ENCODE data around the gene NUP98.

The NUP98 gene

DNA sequence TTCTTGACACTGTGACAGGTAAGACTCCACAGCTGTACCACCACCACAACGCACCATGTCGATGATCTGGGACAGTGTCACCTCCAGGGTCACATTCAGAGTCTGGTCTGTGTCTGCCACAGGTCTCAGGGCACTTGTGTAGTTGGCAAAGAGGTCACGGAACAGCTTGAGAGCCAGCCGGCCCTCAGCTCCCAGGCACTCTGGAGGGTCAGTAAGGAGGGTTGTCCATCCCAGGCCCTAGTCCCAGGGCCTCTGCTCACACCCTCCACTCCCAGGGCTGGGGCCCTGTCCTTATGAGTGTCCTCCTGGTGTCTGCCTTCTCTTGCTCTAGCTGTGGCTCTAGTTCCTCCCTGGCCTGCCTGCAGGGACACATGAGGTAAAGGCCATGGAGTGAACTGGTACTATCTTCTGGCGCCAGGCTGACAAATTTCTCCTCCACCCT is 127.6 kb downstream of the NUP98 start:
- H3K27ac ChIP-seq (ENCODE audit: low read length) = no peak overlapping the region
- no peak overlapping the region for H3K4me3 ChIP-seq (ENCODE audit: low read length in 2 of 2)
- no peaks in the 10 kb centered on the region for H3K4me1 ChIP-seq (ENCODE audit: control insufficient read depth, insufficient read depth, low read length)
- peaks cover 27 to 43% of the 10 kb centered on the region in 2 donors for H3K36me3 ChIP-seq (ENCODE audit: control insufficient read depth in 2 of 2, insufficient read depth in 2 of 2, low read length in 2 of 2)
- no peak overlapping the region for H3K9ac ChIP-seq (ENCODE audit: low read length in 2 of 2)
- H3K27me3 ChIP-seq (ENCODE audit: control insufficient read depth in 1 of 2, insufficient read depth in 2 of 2, low read length in 2 of 2) = no peaks in the 10 kb centered on the region
- no peaks in the 10 kb centered on the region for H3K9me3 ChIP-seq (ENCODE audit: control insufficient read depth in 2 of 2, low read length in 2 of 2)

DNA sequence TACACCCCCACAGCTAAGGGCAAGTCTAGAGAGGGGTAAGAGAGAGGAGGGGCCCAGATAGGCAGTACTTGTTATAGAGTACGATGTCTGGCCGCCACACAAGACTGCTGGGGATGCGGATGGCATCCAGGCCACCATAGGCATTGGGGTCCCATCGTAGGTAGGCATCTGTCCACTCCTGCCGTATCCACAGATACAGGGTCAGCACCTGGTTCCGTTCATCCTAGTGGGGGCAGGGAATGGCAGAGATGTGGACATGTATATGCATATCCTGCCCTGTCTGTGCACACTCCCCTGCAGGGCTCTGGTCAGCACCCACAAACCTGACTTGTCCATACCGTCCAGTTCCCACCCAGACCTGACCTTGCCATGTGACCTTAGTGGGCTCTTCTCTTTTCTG is 128.2 kb downstream of the NUP98 start:
- Histone ChIP-seq H3K27ac (ENCODE audit: low read length) (no peak overlapping the region), H3K9me3 (ENCODE audit: control insufficient read depth in 2 of 2, low read length in 2 of 2) (no peaks in the 10 kb centered on the region), H3K4me1 (ENCODE audit: control insufficient read depth, insufficient read depth, low read length) (no peaks in the 10 kb centered on the region), H3K4me3 (ENCODE audit: low read length in 2 of 2) (no peak overlapping the region), H3K27me3 (ENCODE audit: control insufficient read depth in 1 of 2, insufficient read depth in 2 of 2, low read length in 2 of 2) (no peaks in the 10 kb centered on the region), H3K36me3 (ENCODE audit: control insufficient read depth in 2 of 2, insufficient read depth in 2 of 2, low read length in 2 of 2) (peaks cover 24 to 43% of the 10 kb centered on the region in 2 donors), H3K9ac (ENCODE audit: low read length in 2 of 2) (no peak overlapping the region)

DNA sequence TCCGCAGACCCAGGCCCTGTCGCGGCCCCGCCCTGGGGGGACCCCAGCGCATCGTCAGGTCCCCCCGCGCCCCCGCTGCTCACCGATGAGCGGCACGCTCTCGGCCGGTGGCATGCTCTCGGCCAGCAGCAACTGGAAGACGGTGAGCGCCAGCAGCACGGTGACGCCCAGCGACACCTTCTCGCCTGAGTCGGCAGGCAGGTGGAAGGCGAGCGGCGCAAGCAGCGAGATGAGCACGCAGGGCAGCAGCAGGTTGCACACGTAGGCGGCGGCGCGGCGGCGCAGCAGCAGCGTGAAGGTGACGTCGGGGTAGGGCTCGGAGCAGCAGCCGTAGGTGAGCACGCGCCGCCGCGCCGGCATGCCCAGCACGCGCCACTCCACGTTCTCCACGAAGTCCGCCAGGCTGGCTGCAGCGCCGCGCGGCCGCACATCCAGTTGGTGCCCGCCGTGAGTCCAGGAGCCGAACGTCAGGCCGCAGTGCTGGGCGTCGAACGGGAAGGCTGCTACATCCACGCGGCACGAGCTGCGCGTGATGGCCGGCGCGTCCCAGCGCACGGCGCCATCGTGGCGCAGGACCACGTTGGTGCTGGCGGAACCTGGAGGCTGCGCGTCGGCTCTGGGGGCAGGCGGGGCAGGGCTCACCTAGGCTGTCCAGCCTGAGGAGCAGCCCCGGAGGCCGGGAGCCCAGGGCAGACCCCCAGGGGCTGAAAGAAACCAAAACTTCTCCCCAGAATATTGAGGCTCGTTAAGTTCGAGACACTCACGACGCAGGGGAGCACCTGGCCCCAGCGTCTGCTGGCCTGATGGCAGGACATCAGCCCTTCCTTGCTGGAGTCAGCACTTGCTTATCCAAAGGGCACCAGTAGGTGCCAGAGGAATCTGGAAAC is 130.0 kb downstream of the NUP98 start:
- no peak overlapping the region for H3K4me3 ChIP-seq (ENCODE audit: low read length in 2 of 2)
- no peaks in the 10 kb centered on the region for H3K9me3 ChIP-seq (ENCODE audit: control insufficient read depth in 2 of 2, low read length in 2 of 2)
- no peak overlapping the region for H3K9ac ChIP-seq (ENCODE audit: low read length in 2 of 2)
- H3K27ac ChIP-seq (ENCODE audit: low read length) = no peak overlapping the region
- H3K36me3 ChIP-seq (ENCODE audit: control insufficient read depth in 2 of 2, insufficient read depth in 2 of 2, low read length in 2 of 2) = peaks cover 25 to 37% of the 10 kb centered on the region in 2 donors
- H3K27me3 ChIP-seq (ENCODE audit: control insufficient read depth in 1 of 2, insufficient read depth in 2 of 2, low read length in 2 of 2) = no peaks in the 10 kb centered on the region
- no peaks in the 10 kb centered on the region for H3K4me1 ChIP-seq (ENCODE audit: control insufficient read depth, insufficient read depth, low read length)

DNA sequence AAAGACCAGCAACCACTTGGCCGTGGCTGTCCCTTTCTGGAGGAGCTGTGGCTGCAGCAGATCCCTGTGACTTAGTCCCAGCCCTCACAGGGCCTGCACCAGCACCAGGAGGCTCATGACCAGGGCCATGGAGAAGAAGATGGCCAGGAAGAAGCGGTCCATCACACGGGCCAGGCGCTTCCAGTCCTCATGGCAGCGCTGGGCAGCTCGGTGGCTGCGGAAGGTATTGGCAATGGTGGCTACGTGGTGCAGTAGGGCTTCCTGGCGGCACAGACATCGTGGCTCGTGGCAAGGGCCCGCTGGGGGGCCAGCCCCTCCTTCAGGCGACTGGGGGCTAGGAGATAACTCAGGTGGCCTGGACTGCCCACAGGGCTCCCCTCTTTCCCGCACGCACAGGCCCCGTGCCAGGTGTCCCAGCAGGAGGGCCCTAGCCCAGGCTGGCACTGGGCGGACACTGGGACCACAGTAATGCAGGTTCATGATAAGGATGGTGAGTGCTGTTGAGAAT is 131.3 kb downstream of the NUP98 start:
- Histone ChIP-seq H3K4me1 (ENCODE audit: control insufficient read depth, insufficient read depth, low read length) (no peaks in the 10 kb centered on the region), H3K27me3 (ENCODE audit: control insufficient read depth in 1 of 2, insufficient read depth in 2 of 2, low read length in 2 of 2) (no peaks in the 10 kb centered on the region), H3K9me3 (ENCODE audit: control insufficient read depth in 2 of 2, low read length in 2 of 2) (no peaks in the 10 kb centered on the region), H3K27ac (ENCODE audit: low read length) (no peak overlapping the region), H3K4me3 (ENCODE audit: low read length in 2 of 2) (no peak overlapping the region), H3K9ac (ENCODE audit: low read length in 2 of 2) (no peak overlapping the region), H3K36me3 (ENCODE audit: control insufficient read depth in 2 of 2, insufficient read depth in 2 of 2, low read length in 2 of 2) (peaks cover 25 to 29% of the 10 kb centered on the region in 2 donors)

DNA sequence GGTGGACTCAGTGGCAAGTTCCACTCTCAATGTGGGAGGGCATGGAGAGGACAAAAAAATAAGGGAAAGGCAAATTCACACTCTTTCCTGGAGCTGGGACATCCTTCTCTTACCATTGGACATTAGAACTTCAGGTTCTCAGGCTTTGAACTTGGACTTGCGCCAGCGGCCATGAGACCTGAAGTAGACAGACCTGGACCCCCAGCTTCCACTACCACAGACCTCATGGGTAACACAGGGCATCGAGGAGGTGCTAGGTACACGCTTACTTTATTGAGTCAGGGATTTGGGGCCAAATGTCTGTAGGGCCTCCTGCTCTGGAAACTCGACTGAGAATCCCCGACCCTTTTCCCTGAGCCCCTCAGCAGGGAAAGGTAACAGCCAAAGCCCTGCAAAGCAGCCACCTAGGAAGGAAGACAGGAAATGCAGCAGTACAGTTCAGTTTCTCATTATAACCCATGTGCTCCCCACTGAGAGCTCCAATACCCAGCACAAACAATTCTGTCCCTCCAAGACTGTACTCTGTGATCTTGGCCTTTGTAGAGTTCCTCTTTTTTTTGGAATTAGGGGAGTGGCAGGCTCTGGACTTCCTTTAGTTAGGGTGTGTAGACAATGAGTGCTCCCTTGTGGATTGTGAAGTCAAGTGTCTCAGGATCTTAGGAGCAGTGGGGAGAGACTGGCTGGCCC is 131.9 kb downstream of the NUP98 start:
- Histone ChIP-seq H3K9ac (ENCODE audit: low read length in 2 of 2) (no peak overlapping the region), H3K27ac (ENCODE audit: low read length) (no peak overlapping the region), H3K4me1 (ENCODE audit: control insufficient read depth, insufficient read depth, low read length) (no peaks in the 10 kb centered on the region), H3K36me3 (ENCODE audit: control insufficient read depth in 2 of 2, insufficient read depth in 2 of 2, low read length in 2 of 2) (peaks cover 23 to 29% of the 10 kb centered on the region in 2 donors), H3K9me3 (ENCODE audit: control insufficient read depth in 2 of 2, low read length in 2 of 2) (no peaks in the 10 kb centered on the region), H3K27me3 (ENCODE audit: control insufficient read depth in 1 of 2, insufficient read depth in 2 of 2, low read length in 2 of 2) (no peaks in the 10 kb centered on the region), H3K4me3 (ENCODE audit: low read length in 2 of 2) (no peak overlapping the region)

DNA sequence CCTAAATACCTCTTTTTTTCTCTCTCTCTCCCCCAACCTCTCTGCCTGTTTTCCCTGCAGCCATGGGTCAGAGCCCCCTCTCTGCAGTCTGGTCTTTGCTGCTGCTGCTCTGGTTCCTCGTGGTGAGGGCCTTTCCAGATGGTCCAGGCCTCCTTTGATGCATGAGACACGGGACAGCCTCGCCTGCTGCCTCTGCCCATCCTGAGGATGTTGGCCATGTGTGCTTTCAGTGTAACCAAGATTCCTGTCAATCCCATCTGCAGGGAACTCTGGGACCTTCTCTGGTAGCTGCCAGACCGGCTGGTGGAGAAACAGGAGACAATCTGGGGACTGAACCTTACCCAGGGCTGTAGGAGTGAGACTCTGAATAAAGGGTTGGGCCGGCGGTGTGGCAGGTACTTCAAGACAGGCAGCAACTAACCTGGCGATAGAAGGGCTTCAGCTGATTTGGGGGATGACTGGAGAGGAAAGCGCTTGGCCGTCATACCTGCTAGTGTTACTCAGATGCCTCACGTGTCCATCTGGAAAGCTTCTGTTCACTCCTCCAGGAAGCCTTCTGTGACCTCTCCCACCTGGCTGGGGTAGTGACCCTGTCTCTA is 133.2 kb downstream of the NUP98 start:
- Histone ChIP-seq H3K27me3 (ENCODE audit: control insufficient read depth in 1 of 2, insufficient read depth in 2 of 2, low read length in 2 of 2) (no peaks in the 10 kb centered on the region), H3K9ac (ENCODE audit: low read length in 2 of 2) (no peak overlapping the region), H3K4me3 (ENCODE audit: low read length in 2 of 2) (no peak overlapping the region), H3K36me3 (ENCODE audit: control insufficient read depth in 2 of 2, insufficient read depth in 2 of 2, low read length in 2 of 2) (peaks cover 14 to 20% of the 10 kb centered on the region in 2 donors), H3K27ac (ENCODE audit: low read length) (no peak overlapping the region), H3K9me3 (ENCODE audit: control insufficient read depth in 2 of 2, low read length in 2 of 2) (no peaks in the 10 kb centered on the region), H3K4me1 (ENCODE audit: control insufficient read depth, insufficient read depth, low read length) (no peaks in the 10 kb centered on the region)

DNA sequence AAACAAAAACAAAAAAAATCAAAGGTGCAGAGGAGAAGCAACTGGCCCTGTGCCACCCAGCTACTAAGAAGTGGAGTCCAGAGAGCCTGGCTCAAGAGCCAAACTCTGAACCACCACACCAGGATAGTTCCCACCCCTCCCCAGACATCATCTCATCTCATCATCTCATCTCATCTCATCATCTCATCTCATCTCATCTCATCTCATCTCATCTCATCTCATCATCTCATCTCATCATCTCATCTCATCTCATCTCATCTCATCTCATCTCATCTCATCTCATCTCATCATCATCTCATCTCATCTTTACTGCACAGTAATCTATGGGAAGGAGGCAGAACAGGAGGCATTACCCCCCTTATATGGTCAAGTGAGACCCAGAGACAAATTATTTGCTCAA is 134.5 kb downstream of the NUP98 start:
- H3K36me3 ChIP-seq (ENCODE audit: control insufficient read depth in 2 of 2, insufficient read depth in 2 of 2, low read length in 2 of 2) = peaks cover 9 to 14% of the 10 kb centered on the region in 2 donors
- no peak overlapping the region for H3K27ac ChIP-seq (ENCODE audit: low read length)
- no peaks in the 10 kb centered on the region for H3K9me3 ChIP-seq (ENCODE audit: control insufficient read depth in 2 of 2, low read length in 2 of 2)
- H3K27me3 ChIP-seq (ENCODE audit: control insufficient read depth in 1 of 2, insufficient read depth in 2 of 2, low read length in 2 of 2) = no peaks in the 10 kb centered on the region
- no peaks in the 10 kb centered on the region for H3K4me1 ChIP-seq (ENCODE audit: control insufficient read depth, insufficient read depth, low read length)
- H3K4me3 ChIP-seq (ENCODE audit: low read length in 2 of 2) = no peak overlapping the region
- H3K9ac ChIP-seq (ENCODE audit: low read length in 2 of 2) = no peak overlapping the region

DNA sequence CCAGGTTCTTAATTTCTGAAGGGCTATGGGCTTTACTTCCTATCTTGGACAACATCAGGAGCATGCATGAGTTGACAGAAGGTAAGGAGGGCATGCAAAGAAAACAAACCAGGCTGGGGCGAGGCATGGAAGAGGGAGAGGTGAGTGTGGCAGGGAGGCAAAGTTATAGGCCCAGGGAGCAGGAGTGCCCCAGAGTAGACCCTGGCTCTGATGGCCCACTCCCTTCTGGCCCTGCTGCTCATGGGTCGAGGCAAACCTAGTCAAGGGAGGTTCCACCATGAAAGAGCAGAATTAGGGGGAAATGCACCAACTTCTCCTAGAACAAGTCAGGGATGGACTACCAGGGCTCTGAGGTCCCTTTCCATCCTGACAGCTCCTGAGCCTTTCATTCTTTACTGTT is 136.4 kb downstream of the NUP98 start:
- Histone ChIP-seq H3K27me3 (ENCODE audit: control insufficient read depth in 1 of 2, insufficient read depth in 2 of 2, low read length in 2 of 2) (no peaks in the 10 kb centered on the region), H3K36me3 (ENCODE audit: control insufficient read depth in 2 of 2, insufficient read depth in 2 of 2, low read length in 2 of 2) (peaks cover 3 to 9% of the 10 kb centered on the region in 2 donors), H3K4me3 (ENCODE audit: low read length in 2 of 2) (no peak overlapping the region), H3K4me1 (ENCODE audit: control insufficient read depth, insufficient read depth, low read length) (no peaks in the 10 kb centered on the region), H3K9me3 (ENCODE audit: control insufficient read depth in 2 of 2, low read length in 2 of 2) (no peaks in the 10 kb centered on the region), H3K9ac (ENCODE audit: low read length in 2 of 2) (no peak overlapping the region), H3K27ac (ENCODE audit: low read length) (no peak overlapping the region)

DNA sequence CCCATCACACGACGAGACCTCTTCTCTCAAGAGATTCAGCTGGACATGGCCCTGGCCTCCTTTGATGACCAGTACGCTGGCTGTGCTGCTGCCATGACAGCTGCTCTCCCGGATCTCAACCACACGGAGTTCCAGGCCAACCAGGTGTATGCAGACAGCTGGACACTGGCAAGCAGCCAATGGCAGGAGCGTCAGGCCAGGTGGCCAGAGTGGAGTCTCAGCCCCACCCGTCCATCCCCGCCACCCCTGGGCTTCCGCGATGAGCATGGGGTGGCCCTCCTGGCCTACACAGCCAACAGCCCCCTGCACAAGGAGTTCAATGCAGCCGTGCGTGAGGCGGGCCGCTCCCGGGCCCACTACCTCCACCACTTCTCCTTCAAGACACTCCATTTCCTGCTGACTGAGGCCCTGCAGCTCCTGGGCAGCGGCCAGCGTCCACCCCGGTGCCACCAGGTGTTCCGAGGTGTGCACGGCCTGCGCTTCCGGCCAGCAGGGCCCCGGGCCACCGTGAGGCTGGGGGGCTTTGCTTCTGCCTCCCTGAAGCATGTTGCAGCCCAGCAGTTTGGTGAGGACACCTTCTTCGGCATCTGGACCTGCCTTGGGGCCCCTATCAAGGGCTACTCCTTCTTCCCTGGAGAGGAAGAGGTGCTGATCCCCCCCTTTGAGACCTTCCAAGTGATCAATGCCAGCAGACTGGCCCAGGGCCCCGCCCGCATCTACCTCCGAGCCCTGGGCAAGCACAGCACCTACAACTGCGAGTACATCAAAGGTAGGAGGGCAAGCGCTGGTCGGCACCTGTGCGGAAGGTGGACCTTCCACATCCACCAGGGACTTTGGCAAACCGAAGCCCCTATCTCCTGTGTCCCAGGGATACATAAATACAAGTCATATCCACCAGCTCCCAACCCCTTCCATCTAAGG is 137.5 kb downstream of the NUP98 start:
- Histone ChIP-seq H3K9ac (ENCODE audit: low read length in 2 of 2) (no peak overlapping the region), H3K4me3 (ENCODE audit: low read length in 2 of 2) (no peak overlapping the region), H3K36me3 (ENCODE audit: control insufficient read depth in 2 of 2, insufficient read depth in 2 of 2, low read length in 2 of 2) (peaks cover 3 to 7% of the 10 kb centered on the region in 2 donors), H3K9me3 (ENCODE audit: control insufficient read depth in 2 of 2, low read length in 2 of 2) (no peaks in the 10 kb centered on the region), H3K27me3 (ENCODE audit: control insufficient read depth in 1 of 2, insufficient read depth in 2 of 2, low read length in 2 of 2) (no peaks in the 10 kb centered on the region), H3K4me1 (ENCODE audit: control insufficient read depth, insufficient read depth, low read length) (no peaks in the 10 kb centered on the region), H3K27ac (ENCODE audit: low read length) (no peak overlapping the region)

DNA sequence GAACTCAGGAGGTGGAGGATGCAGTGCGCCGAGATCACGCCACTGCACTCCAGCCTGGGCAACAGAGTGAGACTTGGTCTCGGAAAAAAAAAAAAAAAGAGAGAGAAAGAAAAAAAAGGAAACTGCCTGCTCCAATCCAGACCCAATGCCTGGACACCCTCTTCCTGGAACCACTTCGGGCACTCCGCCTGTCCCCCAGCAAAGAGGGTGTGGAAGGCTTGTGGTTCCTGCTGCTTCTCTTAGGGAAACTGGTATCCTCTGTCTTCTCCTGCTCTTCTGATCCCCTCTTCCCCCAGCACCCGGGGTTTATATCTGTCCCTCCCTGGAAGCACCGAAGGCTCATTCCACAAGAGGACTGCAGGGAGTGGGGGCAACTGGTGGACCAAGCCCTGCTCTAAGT is 139.1 kb downstream of the NUP98 start:
- Histone ChIP-seq H3K4me1 (ENCODE audit: control insufficient read depth, insufficient read depth, low read length) (no peaks in the 10 kb centered on the region), H3K9ac (ENCODE audit: low read length in 2 of 2) (no peak overlapping the region), H3K4me3 (ENCODE audit: low read length in 2 of 2) (no peak overlapping the region), H3K27ac (ENCODE audit: low read length) (no peak overlapping the region), H3K36me3 (ENCODE audit: control insufficient read depth in 2 of 2, insufficient read depth in 2 of 2, low read length in 2 of 2) (no peaks in the 10 kb centered on the region), H3K27me3 (ENCODE audit: control insufficient read depth in 1 of 2, insufficient read depth in 2 of 2, low read length in 2 of 2) (no peaks in the 10 kb centered on the region), H3K9me3 (ENCODE audit: control insufficient read depth in 2 of 2, low read length in 2 of 2) (no peaks in the 10 kb centered on the region)
